GM18526 (cell line): ENCODE data around the gene SREK1.

Experiments used
- POLR2A ChIP-seq: IDR thresholded peaks from 3 replicates; pipeline ENCODE4 v1.6.1; 2011; ENCODE audit not compliant: insufficient read length; ENCODE audit errors: extremely low read depth

Gene SREK1

GRCh38 chr5:66144074-66144833 is at the start of gene SREK1:
Gene SREK1, plus strand, starts transcription at chr5:66144300. Its CDS starts 77 bp downstream, at chr5:66144377.
- no peak for TF ChIP-seq POLR2A

GRCh38 chr5:66100851-66101250 is 43.2 kb upstream of the SREK1 start:
- no peak for TF ChIP-seq POLR2A

- TF ChIP-seq POLR2A, result no peak
These were observed 30.9 kb upstream of the SREK1 start for GRCh38 chr5:66113160-66113559.

GRCh38 chr5:66118304-66118703 is 25.8 kb upstream of the SREK1 start:
- TF ChIP-seq POLR2A, result no peak

GRCh38 chr5:66122379-66123034 is 21.6 kb upstream of the SREK1 start:
- TF ChIP-seq POLR2A, result no peak

GRCh38 chr5:66129144-66129543 is 15.0 kb upstream of the SREK1 start:
- no peak for TF ChIP-seq POLR2A

- no peak for TF ChIP-seq POLR2A
These were observed 13.6 kb upstream of the SREK1 start for GRCh38 chr5:66130493-66130892.

- TF ChIP-seq POLR2A, result no peak
These were observed 9.7 kb upstream of the SREK1 start for GRCh38 chr5:66134407-66134861.

GRCh38 chr5:66136053-66136452 is 8.0 kb upstream of the SREK1 start:
- no peak for TF ChIP-seq POLR2A

GRCh38 chr5:66138637-66139317 is 5.3 kb upstream of the SREK1 start:
- TF ChIP-seq POLR2A, result no peak

- TF ChIP-seq POLR2A, result no peak
These were observed 4.8 kb upstream of the SREK1 start for GRCh38 chr5:66139318-66139712.

- no peak for TF ChIP-seq POLR2A
These were observed 1.7 kb upstream of the SREK1 start for GRCh38 chr5:66142417-66142816.

GRCh38 chr5:66143473-66144073 is 527 bp upstream of the SREK1 start:
- no peak for TF ChIP-seq POLR2A

GRCh38 chr5:66144834-66145390 is 812 bp downstream of the SREK1 start:
- no peak for TF ChIP-seq POLR2A

- TF ChIP-seq POLR2A, result no peak
These were observed 1.6 kb downstream of the SREK1 start for GRCh38 chr5:66145737-66146136.
